GM21381 (cell line): ENCODE results near the gene NOXA1.
"Not testable (repeated sequence)": the region's sequence is repeated elsewhere in the genome, so short reads cannot be mapped to it uniquely, and the experiment has no call there.

Experiments used
- ATAC-seq: cut with Tn5 transposase; IDR thresholded peaks from one replicate; pipeline ENCODE4 v1.9.1; 2021; ENCODE audit warnings: mild to moderate bottlenecking, moderate library complexity; ENCODE audit not compliant: unreplicated experiment

The NOXA1 gene

DNA sequence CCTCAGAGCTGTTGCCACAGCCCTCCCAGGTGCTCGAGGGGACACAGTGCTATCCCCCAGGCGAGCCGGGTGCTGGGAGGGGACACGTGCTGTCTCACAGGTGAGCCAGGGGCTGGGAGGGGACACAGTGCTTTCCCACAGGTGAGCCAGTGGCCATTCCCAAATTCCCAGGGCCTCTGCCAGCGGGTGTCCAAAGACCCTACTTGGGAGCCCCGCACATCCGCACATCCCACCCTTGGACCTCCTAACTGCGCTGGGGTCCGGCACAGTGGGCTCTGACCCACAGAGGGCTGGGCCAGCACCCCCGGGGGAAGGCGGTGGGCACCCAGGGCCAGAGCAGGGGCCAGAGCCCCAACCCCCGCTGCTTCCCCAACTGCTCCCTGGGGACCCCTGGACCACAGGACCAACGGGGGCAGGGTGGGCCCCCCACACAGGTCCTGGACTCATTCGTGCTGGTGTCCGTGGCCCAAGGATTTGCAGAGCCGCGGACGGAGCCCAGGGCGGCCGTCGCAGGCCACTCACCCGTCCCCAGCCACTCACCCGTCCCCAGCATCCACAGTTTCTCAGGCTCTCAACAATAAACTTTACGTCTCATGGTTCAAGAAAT is 18.1 kb upstream of the NOXA1 start:
- ATAC-seq: no peak

DNA sequence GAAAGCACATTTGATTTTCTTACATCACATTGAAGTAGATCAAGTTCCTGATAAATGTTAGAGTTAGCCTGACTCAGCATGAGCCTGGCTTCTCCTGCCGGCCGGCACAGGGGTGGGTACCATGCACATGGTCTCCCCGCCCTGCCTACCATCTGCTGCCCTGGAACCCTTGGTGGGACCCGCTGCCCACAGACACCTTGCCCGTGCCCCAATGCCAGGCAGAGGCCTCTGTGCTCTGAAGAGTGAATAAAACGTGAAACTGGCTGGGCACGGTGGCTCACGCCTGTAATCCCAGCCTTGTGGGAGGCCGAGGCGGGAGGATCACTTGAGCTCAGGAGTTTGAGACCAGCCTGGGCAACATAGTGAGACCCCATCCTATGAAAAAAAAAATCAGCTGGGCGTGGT is 17.5 kb upstream of the NOXA1 start:
- ATAC-seq: no peak

GRCh38 chr9:137406085-137406760 is 17.0 kb upstream of the NOXA1 start:
- ATAC-seq: no peak

DNA sequence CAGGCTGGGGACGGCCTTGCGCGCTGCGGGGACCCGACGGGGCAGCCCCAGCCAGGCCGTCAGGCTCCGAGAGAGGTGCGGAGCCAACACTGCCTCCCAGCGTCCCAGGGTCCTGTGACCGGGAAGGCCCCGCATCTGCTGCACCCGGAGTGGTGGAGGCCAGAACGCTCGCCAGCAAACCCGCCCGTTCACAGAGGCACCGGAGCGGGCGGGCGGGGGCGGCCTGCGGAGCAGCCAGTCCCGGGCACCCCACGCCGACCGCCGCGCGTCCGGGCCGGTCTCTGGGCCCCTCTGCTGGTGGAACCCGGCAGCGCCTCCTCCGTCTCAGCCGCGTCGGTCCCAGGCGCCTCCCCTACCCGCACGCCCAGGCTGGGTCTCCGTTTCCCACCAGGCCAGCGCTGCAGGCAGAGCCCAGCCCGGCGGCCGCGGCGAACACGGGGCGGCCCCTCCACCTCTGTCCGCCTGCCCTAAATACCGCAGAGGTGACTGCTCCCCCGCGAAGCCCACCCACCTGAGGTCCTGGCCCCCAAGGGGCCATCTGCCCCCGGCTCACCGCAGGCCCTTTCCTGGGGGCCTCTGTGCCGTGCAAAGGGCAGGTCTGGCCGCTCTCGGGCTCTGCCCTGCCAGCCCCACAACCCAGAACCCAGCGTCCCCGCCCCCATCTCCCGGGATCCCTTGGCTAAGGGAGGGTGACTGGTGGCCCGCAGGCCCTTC is 16.2 kb upstream of the NOXA1 start:
- ATAC-seq: no peak

GRCh38 chr9:137407590-137408300 is 15.4 kb upstream of the NOXA1 start:
- no peak for ATAC-seq

DNA sequence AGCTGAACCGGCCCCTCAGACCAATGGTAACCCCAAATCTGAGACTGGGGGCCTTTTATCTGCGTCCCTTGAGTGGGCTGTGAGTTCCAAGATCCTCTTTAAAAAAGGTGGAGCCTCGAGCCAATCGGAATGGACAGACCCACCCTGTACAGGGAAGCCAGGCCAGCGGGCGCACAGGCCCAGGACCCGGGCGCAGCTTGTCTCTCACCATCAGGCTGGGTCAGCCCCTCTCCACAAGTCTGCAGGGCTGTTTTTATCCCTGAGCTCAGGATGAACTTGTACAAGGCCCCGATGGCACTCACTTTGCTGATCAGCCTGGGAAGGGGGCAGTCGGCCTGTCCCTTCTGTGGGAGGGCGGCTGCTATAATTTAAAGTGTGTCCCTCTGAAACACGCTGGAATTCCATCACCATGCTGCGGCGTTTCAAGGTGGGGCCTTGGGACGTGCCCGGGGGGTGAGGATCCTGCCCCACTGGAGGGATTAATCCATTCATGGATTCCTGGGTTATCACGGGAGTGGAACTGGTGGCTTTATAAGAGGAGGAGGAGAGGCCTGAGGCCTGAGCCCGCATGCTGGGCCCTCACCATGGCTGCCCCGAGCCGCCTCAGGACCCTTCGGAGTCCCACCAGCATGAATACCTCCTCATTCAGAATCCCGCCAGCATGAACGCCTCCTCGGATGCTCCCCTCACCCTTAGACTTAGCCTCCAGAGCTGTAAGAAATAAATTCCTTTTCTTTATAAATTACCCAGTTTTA is 14.4 kb upstream of the NOXA1 start:
- no peak for ATAC-seq

GRCh38 chr9:137409515-137409914 is 13.7 kb upstream of the NOXA1 start:
- no peak for ATAC-seq

DNA sequence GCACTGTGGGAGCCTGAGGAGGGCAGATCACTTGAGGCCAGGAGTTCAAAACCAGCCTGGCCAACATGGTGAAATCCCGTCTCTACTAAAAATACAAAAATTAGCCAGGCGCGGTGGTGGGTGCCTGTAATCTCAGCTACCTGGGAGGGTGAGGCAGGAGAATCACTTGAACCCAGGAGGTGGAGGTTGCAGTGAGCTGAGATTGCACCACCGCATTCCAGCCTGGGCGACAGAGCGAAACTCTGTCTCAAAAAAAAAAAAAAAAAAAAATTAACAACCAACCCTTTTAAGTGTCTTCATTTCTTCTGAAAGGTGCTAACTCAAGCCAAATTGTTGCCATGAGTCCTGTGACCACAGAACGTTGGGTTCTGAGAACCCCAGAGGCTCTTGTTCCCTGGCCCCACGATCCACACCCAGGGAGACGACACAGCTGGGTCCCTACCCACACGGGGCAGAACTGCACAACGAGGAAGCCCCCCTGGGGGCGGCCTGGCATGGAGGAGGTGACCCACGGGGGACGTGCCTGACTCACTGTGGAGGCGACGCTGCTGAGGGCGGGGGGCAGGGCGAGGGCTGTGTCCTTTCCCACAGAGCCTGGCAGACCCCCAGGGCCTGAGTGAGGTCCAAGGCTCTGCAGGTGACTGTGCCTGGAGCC is 12.8 kb upstream of the NOXA1 start:
- not testable (repeated sequence) for ATAC-seq

GRCh38 chr9:137410891-137411249 is 12.3 kb upstream of the NOXA1 start:
- no peak for ATAC-seq

- no peak for ATAC-seq
Observed at GRCh38 chr9:137411260-137411644, 11.9 kb upstream of the NOXA1 start.

DNA sequence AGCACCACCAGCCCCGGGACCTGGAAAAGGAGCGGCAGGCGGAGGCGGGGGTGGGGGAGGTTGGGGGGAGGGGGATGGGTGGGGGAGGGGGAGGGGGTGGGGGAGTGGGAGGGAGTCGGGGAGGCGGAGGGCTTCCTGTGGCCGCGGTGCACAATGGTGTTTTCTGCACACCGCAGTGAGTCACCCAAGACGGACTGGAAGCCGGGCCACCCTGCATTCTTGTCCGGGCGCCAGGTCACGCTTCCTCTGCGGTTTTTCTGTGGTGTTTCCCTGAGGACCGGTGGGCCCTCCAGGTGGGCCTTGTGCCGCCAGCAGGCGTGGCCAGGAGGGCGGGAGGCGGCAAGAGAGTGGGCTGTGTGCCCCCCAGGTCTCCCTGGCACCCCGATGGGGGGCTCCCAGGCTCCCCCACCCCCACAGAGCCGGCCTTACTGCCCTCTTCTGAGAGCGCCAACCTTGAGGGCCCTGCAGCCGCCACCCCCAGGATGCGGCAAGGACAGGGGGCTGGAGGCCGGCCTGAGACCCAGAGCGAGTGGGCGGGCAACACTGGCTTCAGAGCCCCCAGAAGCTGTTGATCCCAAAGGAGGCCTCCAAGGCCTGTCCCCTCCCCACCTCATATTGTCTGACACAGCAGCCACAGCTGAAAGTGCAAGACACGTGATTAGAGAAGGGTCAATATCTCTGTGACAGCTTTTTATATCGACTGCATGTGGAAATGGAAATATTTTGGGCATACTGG is 11.4 kb upstream of the NOXA1 start:
- ATAC-seq: no peak

DNA sequence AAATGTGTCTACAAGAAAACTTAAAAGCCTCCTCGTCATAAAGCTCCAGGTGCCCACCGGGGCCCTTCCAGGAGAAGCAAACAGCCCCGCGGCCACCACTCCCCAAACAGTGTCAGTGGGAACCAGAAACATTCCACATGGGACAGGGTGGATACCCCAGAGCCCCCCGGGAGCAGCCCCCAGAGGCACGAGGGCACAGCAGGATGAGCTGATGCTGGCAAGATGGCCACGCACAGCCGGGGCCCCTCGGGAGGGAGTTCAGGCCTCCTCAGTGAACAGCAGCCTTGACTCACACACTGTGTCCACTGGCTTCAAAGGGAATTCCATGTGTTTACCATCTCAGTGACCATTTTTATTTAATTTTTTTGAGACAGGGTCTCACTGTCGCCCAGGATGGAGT is 10.8 kb upstream of the NOXA1 start:
- no peak for ATAC-seq

- no peak for ATAC-seq
Observed at GRCh38 chr9:137415451-137415850, 7.7 kb upstream of the NOXA1 start.

DNA sequence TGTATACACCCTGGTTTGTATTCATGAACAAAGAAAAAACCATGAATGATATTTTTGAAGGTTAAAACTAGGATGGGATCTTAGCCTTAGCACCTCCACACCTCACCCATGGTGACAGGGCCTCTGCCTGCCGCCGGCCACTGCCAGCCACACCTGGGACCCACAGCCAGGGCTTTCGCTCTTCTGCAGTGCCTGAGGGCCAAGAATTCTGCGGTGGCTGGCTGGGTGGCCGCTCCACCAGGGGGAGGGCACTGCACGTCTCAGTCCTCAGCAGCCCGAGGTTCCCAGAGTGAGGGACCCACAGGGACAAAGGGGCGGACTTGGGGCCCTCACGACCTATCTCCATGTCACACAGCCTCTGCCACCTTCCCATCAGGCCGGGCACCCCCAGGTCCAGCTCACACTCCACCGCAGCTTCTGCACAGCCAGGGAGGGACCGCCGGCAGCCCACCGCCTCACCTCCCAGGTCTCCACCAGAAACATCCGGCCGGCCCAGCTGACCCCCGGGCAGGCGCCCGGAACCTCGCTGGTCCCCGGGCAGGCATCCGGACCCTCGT is 7.1 kb upstream of the NOXA1 start:
- ATAC-seq: no peak

- ATAC-seq: no peak
Observed at GRCh38 chr9:137416563-137417151, 6.5 kb upstream of the NOXA1 start.

- ATAC-seq: no peak
Observed at GRCh38 chr9:137417161-137418021, 5.8 kb upstream of the NOXA1 start.

DNA sequence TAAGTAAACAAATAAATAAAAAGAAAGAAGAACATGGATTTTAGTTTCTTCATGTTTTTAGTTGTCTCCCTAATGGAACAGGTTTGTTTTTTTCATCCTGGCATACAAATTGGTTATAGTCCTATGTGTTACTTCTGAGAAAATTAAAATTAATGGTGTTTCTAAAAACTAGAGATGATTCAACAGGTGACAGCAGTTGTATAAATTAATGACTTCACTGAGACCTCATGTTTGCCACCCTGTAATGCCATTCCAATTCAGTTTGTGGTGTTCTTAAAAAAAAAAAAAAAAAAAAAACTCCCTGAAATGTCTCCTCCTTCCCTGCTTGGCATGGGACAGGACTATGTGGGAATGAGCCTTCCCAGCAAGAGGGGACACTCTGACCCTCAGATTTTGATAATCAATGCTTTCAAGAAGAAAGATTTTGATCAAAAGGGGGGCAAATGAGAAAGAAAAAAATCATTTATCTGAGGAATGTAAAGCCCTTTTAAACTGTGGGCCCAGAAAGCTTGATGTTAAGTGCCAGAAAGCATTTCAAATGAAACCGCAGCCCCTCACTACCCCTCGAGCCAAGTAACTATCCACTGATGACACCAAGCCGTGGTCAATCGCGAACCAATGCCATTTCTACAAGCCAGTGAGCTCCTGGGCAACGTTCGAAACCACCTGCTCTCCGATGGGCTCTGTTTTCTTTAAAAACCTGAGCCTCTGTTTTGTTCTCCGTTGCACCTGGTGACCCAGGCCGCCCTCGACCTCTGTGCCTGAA is 1.2 kb upstream of the NOXA1 start:
- ATAC-seq: no peak
